NCI-H1930 (cell line): ENCODE data around the gene FGFR1OP2.

Experiments
- DNase-seq, 2 experiments: peaks; one replicate each; lab custom pipeline; 2025; lab: John Stamatoyannopoulos, UW

The FGFR1OP2 gene

DNA sequence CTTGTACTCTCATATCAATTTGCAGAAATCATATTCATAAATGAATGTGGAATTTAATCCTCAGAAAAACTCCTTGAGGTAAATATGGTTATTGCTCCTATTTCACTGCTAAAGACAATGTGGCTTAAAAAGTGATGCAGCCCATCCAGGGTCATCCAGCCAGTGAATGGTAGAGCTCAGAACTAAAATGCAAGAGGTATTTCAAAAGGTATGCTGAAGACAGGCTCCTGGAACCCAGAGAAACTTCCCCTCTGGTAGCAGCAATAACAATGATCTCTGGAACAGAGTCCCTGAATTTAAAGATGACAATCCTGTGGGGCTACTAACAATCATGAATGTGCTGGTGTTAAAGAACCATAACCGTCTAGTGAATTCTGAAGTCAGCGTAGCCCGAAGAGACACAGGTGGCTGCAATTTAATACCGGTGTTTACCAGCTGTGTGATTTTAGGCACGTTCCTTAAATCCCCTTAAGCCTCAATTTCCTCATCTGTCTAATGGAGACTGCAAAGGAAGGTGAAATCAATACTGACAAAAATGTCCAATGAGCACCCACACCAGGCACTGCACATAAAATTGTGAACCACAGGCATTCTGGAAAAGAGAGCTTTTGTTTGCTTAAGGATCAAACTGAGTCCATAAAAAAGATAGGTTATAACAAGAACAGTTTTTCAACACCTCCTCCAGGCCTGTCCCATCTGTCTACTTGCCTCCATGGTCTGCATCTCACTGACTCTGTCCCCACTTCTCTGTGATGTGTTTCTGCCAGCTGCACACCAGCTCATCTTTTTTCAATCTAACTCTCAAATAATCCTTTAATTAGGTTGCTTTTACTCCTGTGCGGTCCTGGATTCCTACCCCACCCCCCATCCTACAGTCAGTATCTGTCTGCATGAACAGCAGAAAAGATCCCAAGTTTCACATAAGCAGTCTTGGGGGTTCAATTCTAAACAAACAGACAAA lies 65.4 kb downstream of the FGFR1OP2 start:
- no peak for DNase-seq

DNA sequence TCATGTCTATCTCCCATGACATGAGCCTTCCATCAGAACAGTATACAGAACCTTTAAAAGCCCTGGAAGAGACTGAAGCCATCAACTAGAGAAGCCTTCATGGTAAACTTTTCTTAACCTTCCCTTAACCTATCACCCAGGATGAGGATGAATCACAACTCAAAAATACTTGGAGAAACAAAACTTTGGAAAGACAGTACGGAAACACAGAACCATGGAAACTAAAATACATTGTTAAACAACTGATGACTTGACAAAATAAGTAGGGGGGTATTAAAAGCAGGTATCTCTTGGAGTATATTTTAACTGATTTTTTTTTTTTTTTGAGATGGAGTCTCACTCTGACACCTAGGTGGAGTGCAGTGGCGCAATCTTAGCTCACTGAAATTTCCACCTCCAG lies 67.2 kb downstream of the FGFR1OP2 start:
- no peak for DNase-seq

DNA sequence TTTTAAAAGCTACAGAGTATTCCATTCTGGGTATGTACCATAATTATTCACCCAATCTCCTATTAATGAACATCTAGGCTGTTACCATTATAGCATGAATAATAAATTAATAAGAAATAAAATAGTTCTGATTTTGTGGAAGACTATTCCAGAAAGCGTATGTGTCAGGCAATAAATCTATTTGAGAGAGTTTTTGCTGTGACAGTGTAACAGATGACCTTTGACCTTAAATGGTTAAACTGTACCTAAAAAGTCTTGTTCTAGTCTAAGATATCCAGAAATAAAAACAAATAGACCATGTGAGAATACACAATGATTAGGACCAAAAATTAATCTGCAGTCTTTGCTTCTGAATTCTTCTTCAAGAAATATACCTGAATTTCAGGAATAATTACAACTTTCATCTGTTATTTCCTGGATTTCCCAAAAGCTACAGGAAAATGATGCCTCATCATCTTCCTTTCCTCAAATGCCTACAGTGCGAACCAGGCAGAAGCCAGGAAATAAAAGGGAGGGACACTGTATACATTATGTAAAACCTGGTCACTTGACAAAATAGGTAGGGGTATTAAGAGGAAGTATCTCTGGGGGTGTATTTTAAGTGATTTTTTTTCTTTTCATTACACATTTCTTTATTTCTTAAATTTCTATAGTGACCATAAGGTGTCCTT lies 68.7 kb downstream of the FGFR1OP2 start:
- DNase-seq = no peak

DNA sequence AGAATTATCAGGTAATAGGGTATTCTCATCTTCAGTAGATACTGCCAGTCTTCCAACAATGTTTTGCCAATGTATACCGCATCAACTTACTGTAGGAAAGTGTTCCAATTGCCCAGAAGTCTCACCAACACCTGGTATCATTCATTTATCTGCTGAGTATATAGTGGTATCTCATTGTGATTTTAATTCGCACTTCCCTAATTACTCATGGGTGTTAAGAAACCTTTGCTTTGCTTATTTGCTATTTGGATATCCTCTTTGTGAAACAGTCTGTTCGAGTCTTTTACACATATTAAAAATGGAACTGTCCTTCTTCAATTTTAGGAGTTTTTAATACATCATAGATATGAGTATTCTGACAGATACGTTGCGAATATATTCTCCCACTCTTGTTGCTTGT lies 69.8 kb downstream of the FGFR1OP2 start:
- DNase-seq = no peak

DNA sequence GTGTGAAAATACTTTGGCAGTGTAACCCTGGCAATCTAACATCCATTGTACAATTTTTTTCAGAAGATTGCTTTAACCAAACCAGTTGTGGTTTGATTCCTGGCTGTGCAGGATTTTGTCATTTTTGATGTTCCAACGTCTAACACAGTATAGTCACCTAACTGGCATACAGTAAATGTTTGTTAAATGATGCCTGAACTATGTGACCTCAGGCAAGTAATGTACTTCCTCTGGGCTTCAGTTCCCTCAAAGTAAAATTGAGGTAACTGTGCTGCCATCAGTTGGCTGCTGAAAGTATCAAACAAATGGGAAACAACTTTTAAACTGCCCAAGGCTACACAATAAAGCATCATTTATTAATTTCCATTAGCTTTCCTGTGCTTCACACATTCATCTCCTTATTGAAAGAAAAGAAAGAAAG lies 71.6 kb downstream of the FGFR1OP2 start:
- no peak for DNase-seq

DNA sequence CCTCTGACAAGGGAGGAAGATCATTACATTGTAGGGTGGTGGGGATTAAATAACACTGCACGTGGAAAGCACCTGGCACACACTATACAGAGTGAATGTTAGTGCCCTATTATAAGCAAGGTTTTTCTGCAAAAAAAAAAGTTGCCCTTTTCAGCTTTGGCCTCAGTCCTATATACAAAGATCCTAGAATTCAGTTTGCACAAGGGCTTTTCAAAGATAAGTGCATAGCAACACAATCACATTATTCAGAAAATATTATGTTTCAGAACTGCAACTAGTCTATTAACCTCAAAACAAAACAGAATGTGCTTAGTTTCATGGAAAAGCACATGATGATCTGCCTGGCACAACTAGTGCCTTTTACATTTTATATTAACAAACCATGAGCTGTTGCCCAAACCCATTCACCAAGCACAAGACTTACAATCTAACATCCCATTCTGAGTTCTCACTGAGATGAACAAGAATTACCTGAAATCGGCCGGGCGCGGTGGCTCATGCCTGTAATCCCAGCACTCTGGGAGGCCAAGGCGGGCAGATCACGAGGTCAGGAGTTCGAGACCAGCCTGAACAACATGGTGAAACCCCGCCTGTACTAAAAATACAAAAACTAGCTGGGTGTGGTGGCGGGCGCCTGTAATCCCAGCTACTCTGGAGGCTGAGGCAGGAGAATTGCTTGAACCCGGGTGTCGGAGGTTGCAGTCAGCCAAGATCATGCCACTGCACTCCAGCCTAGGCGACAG lies 74.1 kb downstream of the FGFR1OP2 start:
- no peak for DNase-seq

GRCh38 chr12:27012982-27013255 lies 74.6 kb downstream of the FGFR1OP2 start:
- DNase-seq = no peak

DNA sequence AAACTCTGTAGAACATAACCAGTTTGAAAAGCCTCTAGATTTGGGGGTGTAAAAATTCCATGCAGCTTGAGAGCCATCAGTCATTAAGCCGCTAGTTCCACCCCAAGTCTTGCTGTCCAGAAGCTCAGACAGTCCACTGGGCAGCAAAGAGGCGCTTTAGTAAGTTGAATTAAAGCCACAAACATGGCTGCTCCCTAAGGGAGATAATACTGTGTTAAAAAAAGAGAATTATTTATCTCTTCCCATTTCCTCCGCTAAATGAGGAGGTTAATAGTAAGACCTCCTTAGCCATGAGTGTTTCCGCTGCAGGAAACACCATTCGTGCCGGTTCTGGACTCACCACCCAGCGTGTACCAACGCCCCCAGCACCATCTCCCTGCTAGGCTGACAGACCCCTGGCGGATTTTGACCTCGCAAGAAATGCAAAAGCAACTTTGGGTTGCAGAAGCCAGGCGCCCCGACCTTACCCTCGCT lies 75.4 kb downstream of the FGFR1OP2 start:
- no peak for DNase-seq

- peak; percentile 88 to 95 for DNase-seq
These were observed 76.0 kb downstream of the FGFR1OP2 start, which contains the start of gene TM7SF3 for GRCh38 chr12:27014085-27014858. Gene TM7SF3 (minus strand): TSS chr12:27014384. CDS start chr12:27014168, 216 bp downstream.

GRCh38 chr12:27014859-27015729 lies 76.8 kb downstream of the FGFR1OP2 start:
- DNase-seq = peak in 1 of 2 experiments; percentile 38

DNA sequence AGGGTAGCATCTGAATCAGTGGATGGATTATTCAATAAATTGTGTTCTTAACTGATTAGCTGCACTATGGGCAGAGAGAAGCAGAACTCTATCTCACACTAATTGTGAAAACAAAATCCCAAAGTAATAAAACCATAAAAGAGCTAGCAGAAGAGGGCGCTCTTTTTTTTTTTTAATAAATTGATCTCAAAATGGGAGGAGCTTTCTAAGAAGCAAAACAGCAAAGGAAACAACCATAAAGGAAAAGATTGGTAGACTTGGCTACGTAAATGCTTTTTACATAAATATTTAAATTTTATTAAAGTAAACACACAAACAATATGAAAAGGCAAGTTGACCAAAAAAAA lies 77.4 kb downstream of the FGFR1OP2 start:
- peak in 1 of 2 experiments; percentile 12 for DNase-seq
